IPS-18a (cell line): ENCODE results near the gene NME4.
A peak's percentile ranks its signal among the peaks of the same experiment; 100 is the strongest.
"Not testable (repeated sequence)": the region's sequence is repeated elsewhere in the genome, so short reads cannot be mapped to it uniquely, and the experiment has no call there.

Experiments used
- H3K27ac ChIP-seq: one replicate; pipeline ENCODE4 v1.5.1; 2013; ENCODE audit warnings: low read length
- H3K27me3 ChIP-seq: one replicate; pipeline ENCODE4 v1.6.1; 2013; ENCODE audit warnings: mild to moderate bottlenecking, low read length; ENCODE audit not compliant: control insufficient read depth, insufficient read depth
- H3K36me3 ChIP-seq: one replicate; pipeline ENCODE4 v1.6.1; 2013; ENCODE audit warnings: low read depth, low read length; ENCODE audit not compliant: control insufficient read depth
- H3K4me1 ChIP-seq: one replicate; pipeline ENCODE4 v1.6.1; 2013; ENCODE audit warnings: low read depth, low read length; ENCODE audit not compliant: control insufficient read depth
- H3K4me3 ChIP-seq: one replicate; pipeline ENCODE4 v1.5.1; 2013; ENCODE audit warnings: low read length
- H3K9ac ChIP-seq: one replicate; pipeline ENCODE4 v1.6.1; 2013; ENCODE audit warnings: mild to moderate bottlenecking, low read length, moderate library complexity
- H3K9me3 ChIP-seq: one replicate; pipeline ENCODE4 v1.6.1; 2013; ENCODE audit warnings: low read depth, low read length; ENCODE audit not compliant: control insufficient read depth

The NME4 gene

DNA sequence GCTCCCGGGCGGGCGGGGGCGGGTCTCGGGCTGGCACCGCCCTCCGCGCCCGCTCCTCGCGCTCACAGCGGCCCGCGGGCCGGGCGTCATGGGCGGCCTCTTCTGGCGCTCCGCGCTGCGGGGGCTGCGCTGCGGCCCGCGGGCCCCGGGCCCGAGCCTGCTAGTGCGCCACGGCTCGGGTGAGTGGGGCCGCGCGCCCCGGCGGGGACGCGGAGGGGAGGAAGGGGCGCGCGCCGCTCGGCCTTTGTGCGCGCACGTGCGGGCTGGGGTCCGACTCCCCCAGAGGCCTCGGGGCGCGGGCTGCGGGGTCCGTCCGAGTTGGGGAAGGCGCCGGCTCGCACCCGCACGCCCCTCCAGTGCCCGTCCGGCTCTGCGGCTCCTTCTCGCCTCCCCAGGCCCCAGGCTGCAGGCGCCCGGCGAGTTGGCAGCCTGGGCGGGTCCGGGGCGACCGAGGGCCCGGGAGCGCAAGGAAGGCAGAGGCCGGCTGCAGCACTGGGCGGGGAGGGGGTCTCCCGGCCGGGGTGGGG, at the start of gene NME4:
Gene NME4, plus strand, starts transcription at position 65 of the 527 bp plus-strand sequence. Its CDS starts 24 bp downstream, at position 89.
- Histone ChIP-seq H3K9ac (peak within 1 kb of the TSS; percentile 61), H3K4me1 (peaks cover 11% of the 10 kb centered on the region), H3K9me3 (no peaks in the 10 kb centered on the region), H3K27me3 (no peaks in the 10 kb centered on the region), H3K4me3 (peak within 1 kb of the TSS; percentile 53), H3K36me3 (peaks cover 15% of the 10 kb centered on the region), H3K27ac (no peak within 1 kb of the TSS)

- H3K27me3 ChIP-seq = no peaks in the 10 kb centered on the region
- no peak overlapping the region for H3K4me3 ChIP-seq
- H3K36me3 ChIP-seq = peaks cover 25% of the 10 kb centered on the region
- H3K9me3 ChIP-seq = no peaks in the 10 kb centered on the region
- H3K4me1 ChIP-seq = no peaks in the 10 kb centered on the region
- H3K27ac ChIP-seq = no peak overlapping the region
- no peak overlapping the region for H3K9ac ChIP-seq
Measured at GRCh38 chr16:347203-347602, 49.8 kb upstream of the NME4 start.

- peaks cover 25% of the 10 kb centered on the region for H3K36me3 ChIP-seq
- not testable (repeated sequence) for H3K27me3 ChIP-seq, H3K4me1 ChIP-seq, H3K4me3 ChIP-seq, H3K9me3 ChIP-seq, H3K27ac ChIP-seq, H3K9ac ChIP-seq
Measured at GRCh38 chr16:348495-348894, 48.5 kb upstream of the NME4 start.

GRCh38 chr16:349211-349610, 47.8 kb upstream of the NME4 start:
- Histone ChIP-seq H3K4me3 (no peak overlapping the region), H3K9ac (no peak overlapping the region), H3K9me3 (no peaks in the 10 kb centered on the region), H3K4me1 (no peaks in the 10 kb centered on the region), H3K36me3 (peaks cover 25% of the 10 kb centered on the region), H3K27me3 (no peaks in the 10 kb centered on the region), H3K27ac (no peak overlapping the region)

DNA sequence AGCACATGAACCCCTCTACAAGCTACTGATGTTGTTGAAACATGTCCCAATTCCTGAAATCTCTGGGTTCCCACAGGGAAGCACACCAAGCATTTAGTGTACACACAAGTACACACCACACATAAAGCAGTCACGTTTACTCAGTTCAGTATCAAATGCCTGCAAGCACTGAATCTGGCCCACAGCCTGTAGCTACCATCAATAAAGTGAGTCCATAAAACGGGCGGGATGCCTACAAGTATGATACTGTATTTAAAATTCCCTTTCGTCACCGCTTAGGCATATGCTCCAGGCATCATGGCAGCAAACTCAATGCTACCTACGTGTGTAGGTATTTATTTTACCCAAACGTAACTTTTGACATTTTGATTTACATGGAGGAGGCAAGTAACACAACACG, 46.8 kb upstream of the NME4 start:
- Histone ChIP-seq H3K4me1 (no peaks in the 10 kb centered on the region), H3K27me3 (no peaks in the 10 kb centered on the region), H3K27ac (no peak overlapping the region), H3K9me3 (no peaks in the 10 kb centered on the region), H3K36me3 (peaks cover 17% of the 10 kb centered on the region), H3K4me3 (no peak overlapping the region), H3K9ac (no peak overlapping the region)

DNA sequence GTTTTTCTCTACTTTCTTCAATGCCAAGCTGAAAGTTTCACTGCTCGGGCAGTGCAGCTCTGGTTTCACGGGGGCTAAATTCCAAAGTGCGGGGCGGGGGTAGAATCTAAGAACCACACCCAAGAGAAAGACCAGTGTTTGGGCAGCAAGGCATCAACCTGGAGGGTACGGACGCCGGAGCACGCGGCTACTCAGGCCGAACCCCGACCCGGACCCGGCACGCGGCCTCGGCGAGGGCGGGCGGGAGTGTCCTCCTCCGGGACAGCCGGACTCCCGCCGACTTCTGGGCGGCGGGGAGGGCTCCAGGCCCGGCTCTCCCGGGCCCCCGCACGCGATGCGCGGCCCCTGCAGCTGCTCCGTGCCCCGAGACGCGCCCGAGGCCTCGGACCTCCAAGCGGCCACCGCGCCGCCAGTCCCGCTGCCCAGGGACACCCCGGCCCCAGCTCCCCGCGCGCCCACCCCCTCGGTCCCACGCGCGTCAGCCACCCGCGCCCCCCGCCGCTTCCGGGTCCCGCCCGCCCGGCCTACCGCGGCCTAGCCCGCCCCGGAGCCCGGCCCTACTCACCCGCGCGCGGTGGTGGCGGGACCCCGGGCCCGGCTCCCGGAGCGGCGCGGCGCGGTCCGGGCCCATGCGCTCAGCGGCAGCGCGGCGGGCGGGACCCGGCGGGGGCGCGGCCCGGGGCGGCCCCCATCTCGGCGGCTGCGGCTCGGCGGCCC, 45.0 kb upstream of the NME4 start:
- Histone ChIP-seq H3K27me3 (no peaks in the 10 kb centered on the region), H3K27ac (no peak overlapping the region), H3K4me3 (peak overlapping the region; percentile 71), H3K4me1 (no peaks in the 10 kb centered on the region), H3K9me3 (no peaks in the 10 kb centered on the region), H3K9ac (peak overlapping the region; percentile 50), H3K36me3 (peaks cover 4% of the 10 kb centered on the region)

GRCh38 chr16:352547-353403, 44.2 kb upstream of the NME4 start, which contains the start of gene AXIN1:
TSS of gene AXIN1 (minus strand) at chr16:352723. CDS start at chr16:347025, 5,698 bp downstream.
- Histone ChIP-seq H3K4me1 (no peaks in the 10 kb centered on the region), H3K27ac (no peak within 1 kb of the TSS)

GRCh38 chr16:353404-354290, 43.4 kb upstream of the NME4 start:
- Histone ChIP-seq H3K36me3 (peaks cover 4% of the 10 kb centered on the region), H3K4me1 (no peaks in the 10 kb centered on the region), H3K27ac (no peak overlapping the region), H3K4me3 (peak overlapping the region; percentile 50), H3K27me3 (no peaks in the 10 kb centered on the region), H3K9me3 (no peaks in the 10 kb centered on the region), H3K9ac (no peak overlapping the region)

More at GRCh38 chr16:352547-353403, 44.2 kb upstream of the NME4 start, which contains the start of gene AXIN1:
- Histone ChIP-seq H3K27me3 (no peaks in the 10 kb centered on the region), H3K4me3 (peak within 1 kb of the TSS; percentile 71), H3K9me3 (no peaks in the 10 kb centered on the region), H3K36me3 (peaks cover 4% of the 10 kb centered on the region), H3K9ac (peak within 1 kb of the TSS; percentile 50)

DNA sequence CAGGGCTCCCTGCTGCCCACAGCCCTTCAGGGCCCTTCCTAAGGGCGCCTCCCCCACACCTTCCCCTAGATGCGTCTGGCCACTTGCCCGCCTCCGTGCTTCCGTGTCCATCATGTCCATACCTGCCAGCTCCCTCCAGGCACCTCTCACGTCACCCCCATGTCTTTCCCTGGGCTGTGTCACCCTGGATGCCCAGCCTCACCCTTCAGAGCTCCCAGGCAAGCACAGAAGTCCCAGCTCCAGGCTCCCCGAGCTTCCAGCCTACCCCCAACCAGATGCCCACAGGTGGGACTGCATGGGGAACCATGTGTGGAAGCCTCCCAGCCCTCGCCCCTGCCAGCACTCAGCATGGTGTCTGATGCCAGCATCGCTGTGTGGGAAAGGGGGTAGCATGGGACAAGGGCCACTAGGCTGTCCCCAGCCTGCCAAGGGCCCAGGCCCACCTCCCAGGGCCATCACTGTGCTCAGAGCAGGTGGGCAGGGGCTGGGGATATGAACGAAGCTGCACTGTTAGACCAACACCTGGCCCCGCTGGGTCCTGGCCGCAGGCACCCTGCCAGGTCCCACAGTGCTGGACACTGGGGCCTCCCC, 42.6 kb upstream of the NME4 start:
- no peaks in the 10 kb centered on the region for H3K9me3 ChIP-seq
- H3K27me3 ChIP-seq = no peaks in the 10 kb centered on the region
- H3K4me1 ChIP-seq = no peaks in the 10 kb centered on the region
- no peak overlapping the region for H3K27ac ChIP-seq
- no peak overlapping the region for H3K4me3 ChIP-seq
- no peak overlapping the region for H3K9ac ChIP-seq
- H3K36me3 ChIP-seq = peaks cover 4% of the 10 kb centered on the region

DNA sequence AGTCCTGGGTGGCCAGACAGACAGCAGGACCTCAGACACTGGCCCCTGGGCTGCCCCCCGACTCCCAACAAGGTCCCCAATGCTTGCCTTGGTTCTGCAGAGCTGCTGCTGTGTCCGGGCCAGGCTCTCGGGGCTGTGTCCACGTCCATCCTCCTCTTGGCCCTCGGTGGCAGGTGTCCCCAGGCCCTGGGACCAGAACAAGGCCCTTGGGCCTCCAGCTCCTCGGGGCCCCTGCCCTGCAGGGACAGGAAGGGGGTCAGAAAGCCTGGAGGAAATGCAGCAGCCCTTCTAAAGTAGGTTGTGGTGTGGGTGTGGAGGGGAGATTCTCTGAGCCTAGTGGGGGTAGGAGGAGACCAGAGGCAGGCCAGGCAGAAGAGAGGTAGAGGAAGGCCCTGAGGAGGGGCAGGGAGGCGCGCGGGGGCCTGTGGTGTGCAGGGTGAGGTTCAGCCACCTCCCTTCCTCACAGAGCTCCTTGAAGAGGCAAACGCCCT, 42.0 kb upstream of the NME4 start:
- Histone ChIP-seq H3K27ac (no peak overlapping the region), H3K27me3 (no peaks in the 10 kb centered on the region), H3K36me3 (peaks cover 3% of the 10 kb centered on the region), H3K4me3 (no peak overlapping the region), H3K9ac (no peak overlapping the region), H3K4me1 (no peaks in the 10 kb centered on the region), H3K9me3 (no peaks in the 10 kb centered on the region)
